Smooth muscle cell of the umbilical artery (primary cell): ENCODE measurements around the gene SAC3D1. TPM values are rescaled to one million over a fixed set of nuclear protein-coding genes. Genes with fewer than 3 reads are reported as not detected.

Source experiments
- total RNA-seq: library from RNA; depleted of rRNA; stranded (reverse); fragments of >200 nt; gene quantifications from 2 replicates; pipeline ENCODE4 v1.2.3, GENCODE V29; 2014

Gene SAC3D1
- 6.9 and 7.1 TPM in 2 replicates for total RNA-seq

GRCh38 chr11:65040847-65041622, at the start of gene SAC3D1:
Gene SAC3D1 (plus strand): TSS chr11:65041210. CDS start chr11:65041293, 83 bp downstream.

GRCh38 chr11:64996710-64997380, 44.2 kb upstream of the SAC3D1 start, which contains the start of gene BATF2:
Gene BATF2 (minus strand): TSS chr11:64996971. CDS start chr11:64996914, 57 bp downstream.

GRCh38 chr11:65013888-65014725, 26.9 kb upstream of the SAC3D1 start, which contains the start of gene ARL2:
Gene ARL2 (plus strand): TSS chr11:65014160. CDS start chr11:65014208, 48 bp downstream.

GRCh38 chr11:65027213-65028067, 13.6 kb upstream of the SAC3D1 start, which contains the start of gene SNX15:
Gene SNX15 (plus strand): TSS chr11:65027439. CDS start chr11:65027538, 99 bp downstream.

GRCh38 chr11:65058419-65059054, 17.5 kb downstream of the SAC3D1 start, which contains the start of gene NAALADL1:
Gene NAALADL1 (minus strand): TSS chr11:65058553. CDS start chr11:65058521, 32 bp downstream.

GRCh38 chr11:65083834-65084597, 43.0 kb downstream of the SAC3D1 start, which contains the start of the genes CDCA5 and ZFPL1:
Gene CDCA5 (minus strand): TSS chr11:65084040. CDS start chr11:65083978, 62 bp downstream.
Gene ZFPL1 (plus strand): TSS chr11:65084222. CDS start chr11:65084699, 477 bp downstream.

Other genes starting within 250 kb of the SAC3D1 start
- 11.0 and 19.2 TPM in 2 replicates for gene MAP4K2, start 238.0 kb upstream of the SAC3D1 start, total RNA-seq
- 13.4 and 34.0 TPM in 2 replicates for gene MEN1, start 230.7 kb upstream of the SAC3D1 start, total RNA-seq
- gene CDC42BPG, start 196.6 kb upstream of the SAC3D1 start, total RNA-seq = under 0.01 and 0.32 TPM in 2 replicates
- 40.4 and 211 TPM in 2 replicates for gene EHD1, start 162.6 kb upstream of the SAC3D1 start, total RNA-seq
- 12.5 and 14.9 TPM in 2 replicates for gene ATG2A, start 124.0 kb upstream of the SAC3D1 start, total RNA-seq
- 16.0 and 21.0 TPM in 2 replicates for gene PPP2R5B, start 116.5 kb upstream of the SAC3D1 start, total RNA-seq
- not detected in 2 replicates for gene GPHA2, start 105.3 kb upstream of the SAC3D1 start, total RNA-seq
- gene MAJIN, start 69.1 kb upstream of the SAC3D1 start, total RNA-seq = under 0.01 TPM in 1 of 2 replicates, not detected in the other
- under 0.01 and 0.51 TPM in 2 replicates for gene BATF2, start 44.2 kb upstream of the SAC3D1 start, total RNA-seq
- gene ARL2, start 27.1 kb upstream of the SAC3D1 start, total RNA-seq = 73.7 and 76.6 TPM in 2 replicates
- gene SNX15, start 13.8 kb upstream of the SAC3D1 start, total RNA-seq = 3.0 and 10.7 TPM in 2 replicates
- 17.3 and 19.9 TPM in 2 replicates for gene NAALADL1, start 17.3 kb downstream of the SAC3D1 start, total RNA-seq
- 1.8 and 6.0 TPM in 2 replicates for gene CDCA5, start 42.8 kb downstream of the SAC3D1 start, total RNA-seq
- gene ZFPL1, start 43.0 kb downstream of the SAC3D1 start, total RNA-seq = 23.5 and 33.7 TPM in 2 replicates
- 108 and 163 TPM in 2 replicates for gene VPS51, start 55.0 kb downstream of the SAC3D1 start, total RNA-seq
- gene TM7SF2, start 70.7 kb downstream of the SAC3D1 start, total RNA-seq = 12.2 and 17.0 TPM in 2 replicates
- gene ZNHIT2, start 76.5 kb downstream of the SAC3D1 start, total RNA-seq = 6.5 and 7.3 TPM in 2 replicates
- 104 and 213 TPM in 2 replicates for gene FAU, start 80.9 kb downstream of the SAC3D1 start, total RNA-seq
- gene MRPL49, start 81.1 kb downstream of the SAC3D1 start, total RNA-seq = 44.0 and 47.2 TPM in 2 replicates
- 25.2 and 38.0 TPM in 2 replicates for gene SYVN1, start 93.3 kb downstream of the SAC3D1 start, total RNA-seq
- not detected in 2 replicates for gene SPDYC, start 129.0 kb downstream of the SAC3D1 start, total RNA-seq
- gene CAPN1, start 140.7 kb downstream of the SAC3D1 start, total RNA-seq = 52.6 and 180 TPM in 2 replicates
- 1.5 and 7.9 TPM in 2 replicates for gene POLA2, start 220.8 kb downstream of the SAC3D1 start, total RNA-seq